ENCODE measurements around the gene ARIH2.
"Not testable (repeated sequence)": the region's sequence is repeated elsewhere in the genome, so short reads cannot be mapped to it uniquely, and the experiment has no call there.

ARIH2 gene

DNA sequence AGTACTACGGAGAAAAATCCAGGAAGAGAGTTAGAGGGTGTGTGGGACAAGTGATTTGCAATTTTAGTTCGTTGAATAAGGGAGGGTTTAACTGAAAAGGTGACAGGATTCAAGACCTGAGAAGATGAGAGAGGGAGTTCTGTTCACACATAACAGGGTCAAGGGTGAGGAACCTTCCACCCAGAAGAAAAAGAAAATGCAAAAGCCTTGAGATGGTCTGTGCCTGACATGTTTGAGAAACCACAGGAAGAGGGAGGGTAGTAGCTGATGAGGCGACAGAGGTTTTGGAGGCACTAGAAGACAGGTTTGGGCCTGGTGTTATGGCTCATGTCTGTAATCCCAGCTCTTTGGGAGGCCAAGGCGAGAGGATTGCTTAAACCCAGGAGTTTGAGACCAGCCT lies 19.4 kb upstream of the ARIH2 start:
- in situ Hi-C loops (cut with MboI; ENCODE audit: low sequenced_read_pairs, unreplicated experiment): no loop called here

DNA sequence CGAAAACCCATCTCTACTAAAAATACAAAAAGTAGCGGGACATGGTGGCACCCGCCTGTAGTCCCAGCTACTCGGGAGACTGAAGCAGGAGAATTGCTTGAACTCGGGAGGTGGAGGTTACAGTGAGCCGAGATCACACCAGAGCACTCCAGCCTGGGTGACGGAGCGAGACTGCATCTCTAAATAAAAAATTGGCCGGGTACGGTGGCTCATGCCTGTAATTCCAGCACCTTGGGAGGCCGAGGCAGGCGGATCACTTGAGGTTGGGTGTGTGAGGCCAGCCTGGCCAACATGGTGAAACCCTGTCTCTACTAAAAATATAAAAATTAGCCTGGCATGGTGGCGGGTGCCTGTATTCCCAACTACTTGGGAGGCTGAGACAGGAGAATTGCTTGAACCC lies 11.6 kb upstream of the ARIH2 start:
- in situ Hi-C loops (cut with MboI; ENCODE audit: low sequenced_read_pairs, unreplicated experiment): not testable (repeated sequence)

More for the DNA sequence above, 19.4 kb upstream of the ARIH2 start:
- DNase-seq (ENCODE audit: low spot score): no peak
- TF ChIP-seq CTCF (IDR thresholded peaks at IDR 0.05; ENCODE audit: borderline replicate concordance, control extremely low read depth, extremely low read depth, insufficient read depth, missing control alignments): no peak

DNA sequence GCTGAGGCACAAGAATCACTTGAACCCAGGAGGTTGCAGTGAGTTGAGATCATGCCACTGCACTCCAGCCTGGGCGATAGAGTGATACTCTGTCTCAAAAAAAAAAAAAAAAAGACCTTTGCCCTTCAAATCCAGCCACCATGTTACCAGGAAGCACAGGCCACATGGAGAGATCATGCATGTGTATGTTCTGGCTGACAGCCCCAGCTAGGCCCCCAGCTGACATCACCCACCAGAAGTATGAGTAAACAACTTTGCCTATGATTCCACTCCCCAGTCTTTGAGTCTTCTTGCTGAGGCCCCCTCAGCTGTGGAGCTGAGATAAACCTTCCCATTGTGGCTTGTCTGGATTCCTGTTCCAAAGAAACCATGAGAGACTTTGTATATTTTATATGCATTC lies 3.3 kb upstream of the ARIH2 start:
- DNase-seq (ENCODE audit: low spot score): no peak
- TF ChIP-seq CTCF (IDR thresholded peaks at IDR 0.05; ENCODE audit: borderline replicate concordance, control extremely low read depth, extremely low read depth, insufficient read depth, missing control alignments): no peak
- in situ Hi-C loops (cut with MboI; ENCODE audit: low sequenced_read_pairs, unreplicated experiment): no loop called here

More for the DNA sequence above, 11.6 kb upstream of the ARIH2 start:
- DNase-seq (ENCODE audit: low spot score): not testable (repeated sequence)

- TF ChIP-seq CTCF (IDR thresholded peaks at IDR 0.05; ENCODE audit: borderline replicate concordance, control extremely low read depth, extremely low read depth, insufficient read depth, missing control alignments): no peak
- in situ Hi-C loops (cut with MboI; ENCODE audit: low sequenced_read_pairs, unreplicated experiment): no loop called here
- peak; percentile 81 for DNase-seq (ENCODE audit: low spot score)
These were observed 835 bp downstream of the ARIH2 start for GRCh38 chr3:48919215-48920138.

- DNase-seq (ENCODE audit: low spot score): no peak
- in situ Hi-C loops (cut with MboI; ENCODE audit: low sequenced_read_pairs, unreplicated experiment): no loop called here
- TF ChIP-seq CTCF (IDR thresholded peaks at IDR 0.05; ENCODE audit: borderline replicate concordance, control extremely low read depth, extremely low read depth, insufficient read depth, missing control alignments): no peak
These were observed 8.1 kb downstream of the ARIH2 start for GRCh38 chr3:48926425-48927392.

DNA sequence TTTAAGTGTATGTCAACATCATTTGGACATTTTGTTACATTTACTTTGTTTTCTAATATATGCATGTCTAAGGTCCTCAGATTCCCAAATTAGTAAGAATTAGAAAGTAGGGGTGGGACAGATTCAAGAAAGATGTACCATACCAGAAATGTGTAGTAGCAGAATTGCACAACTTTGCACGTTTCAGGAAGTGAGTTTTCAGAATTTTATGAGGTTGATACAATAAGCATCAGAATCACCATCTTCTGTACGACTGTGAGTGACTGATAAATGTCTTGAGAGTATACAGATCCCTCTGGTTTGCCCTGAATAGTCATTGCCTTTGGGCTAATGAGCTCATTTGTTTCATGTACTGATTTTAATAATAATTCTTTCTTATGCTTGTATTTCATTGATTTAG lies 9.3 kb downstream of the ARIH2 start:
- no peak for TF ChIP-seq CTCF (IDR thresholded peaks at IDR 0.05; ENCODE audit: borderline replicate concordance, control extremely low read depth, extremely low read depth, insufficient read depth, missing control alignments)
- no peak for DNase-seq (ENCODE audit: low spot score)
- in situ Hi-C loops (cut with MboI; ENCODE audit: low sequenced_read_pairs, unreplicated experiment): no loop called here
